NCI-H526 treated with DMSO at 0.1 percent for 48 hours (cell line): ENCODE data around the gene DCUN1D4.

Source experiments
- DNase-seq: peaks from one replicate; lab custom pipeline; 2025; lab: John Stamatoyannopoulos, UW

The DCUN1D4 gene

DNA sequence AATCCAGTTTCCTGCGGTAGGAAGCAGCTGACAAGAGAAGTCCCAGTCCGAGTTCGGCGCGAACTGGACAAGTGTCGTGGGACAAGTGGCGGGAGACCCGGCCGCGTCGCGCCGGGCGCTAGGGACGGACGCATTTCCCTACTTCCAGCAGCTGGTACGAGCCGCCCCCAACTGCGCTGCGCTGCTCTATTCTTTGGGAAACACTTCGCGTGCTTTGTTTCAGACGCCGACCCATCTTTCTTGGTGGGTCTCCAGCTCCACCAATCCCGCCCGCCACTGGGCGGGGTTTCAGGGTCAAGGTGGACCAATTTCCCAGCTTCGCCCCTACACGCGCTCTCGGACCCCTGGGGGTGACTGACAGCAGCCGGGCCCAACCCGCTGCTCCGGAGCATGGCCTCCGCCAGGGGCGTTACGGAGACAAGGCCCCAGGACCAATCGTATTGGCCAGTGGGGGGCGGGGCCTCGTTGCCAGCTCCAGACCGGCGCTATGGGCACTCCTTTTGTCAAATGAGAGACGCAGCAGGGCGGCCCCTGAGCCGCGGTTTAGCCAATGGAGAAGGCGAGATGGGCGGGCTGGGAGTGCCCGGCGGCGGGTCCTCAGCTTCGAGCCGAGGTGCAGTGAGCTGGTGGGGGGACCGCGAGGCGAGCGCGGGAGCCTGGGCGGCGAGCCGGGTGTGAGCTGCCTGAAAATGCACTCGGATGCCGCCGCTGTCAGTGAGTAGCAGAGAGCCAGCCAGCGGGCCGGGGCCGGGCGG, at the start of gene DCUN1D4:
Gene DCUN1D4, plus strand, starts transcription at position 600 of the 755 bp plus-strand sequence. Its CDS starts 90 bp downstream, at position 690.
- DNase-seq, result peak; percentile 96

DNA sequence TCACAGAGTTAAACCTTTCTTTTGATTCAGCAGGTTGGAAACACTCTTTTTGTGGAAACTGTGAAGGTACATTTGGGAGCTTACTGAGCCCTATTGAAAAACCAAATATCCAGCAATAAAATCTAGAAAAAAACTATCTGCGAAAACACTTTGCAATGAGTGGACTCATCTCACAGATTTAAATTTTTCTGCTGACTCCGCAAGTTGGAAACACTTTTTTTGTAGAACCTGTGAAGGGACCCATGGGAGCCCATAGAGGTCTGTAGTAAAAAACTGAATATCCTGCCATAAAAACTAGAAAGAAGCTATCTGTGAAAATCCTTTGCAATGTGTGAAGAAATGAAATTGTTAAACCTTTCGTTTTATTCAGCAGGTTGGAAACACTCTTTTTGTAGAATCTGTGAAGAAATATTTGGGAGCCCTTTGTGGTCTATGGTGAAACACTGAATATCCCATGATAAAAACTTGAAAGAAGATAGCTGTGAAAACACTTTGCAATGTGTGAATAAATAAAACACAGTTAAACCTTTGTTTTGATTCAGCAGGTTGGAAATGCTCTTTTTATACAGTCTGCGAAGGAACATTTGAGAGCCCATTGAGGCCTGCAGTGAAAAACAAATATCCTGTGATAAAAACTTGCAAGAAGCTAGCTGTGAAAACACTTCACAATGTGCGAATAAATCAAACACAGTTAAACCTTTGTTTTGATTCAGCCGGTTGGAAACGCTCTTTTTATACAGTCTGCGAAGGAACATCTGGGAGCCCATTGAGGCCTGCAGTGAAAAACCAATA, 22.3 kb upstream of the DCUN1D4 start:
- DNase-seq, result no peak

- DNase-seq, result no peak
These were observed 17.6 kb upstream of the DCUN1D4 start for GRCh38 chr4:51825341-51825740.

- no peak for DNase-seq
These were observed 12.7 kb upstream of the DCUN1D4 start for GRCh38 chr4:51830156-51830720.

DNA sequence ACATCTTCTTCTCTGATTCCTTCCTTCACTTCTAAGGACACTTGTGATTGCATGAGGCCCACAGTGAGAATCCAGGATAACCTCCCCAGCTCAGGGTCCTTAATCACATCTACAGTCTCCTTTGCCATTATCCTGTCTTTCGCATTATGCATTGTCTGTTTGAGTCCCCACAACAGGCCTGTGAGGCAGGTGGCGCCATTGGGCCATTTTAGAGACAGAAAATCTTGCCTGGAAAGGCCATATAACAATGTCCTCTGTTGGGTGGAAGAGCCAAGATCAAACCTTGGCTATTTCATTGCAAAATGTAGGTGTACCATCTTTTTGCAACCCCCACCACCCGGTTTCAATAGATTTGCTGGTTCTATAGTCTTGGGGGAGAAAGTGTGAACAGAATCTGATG, 11.8 kb upstream of the DCUN1D4 start:
- no peak for DNase-seq

DNA sequence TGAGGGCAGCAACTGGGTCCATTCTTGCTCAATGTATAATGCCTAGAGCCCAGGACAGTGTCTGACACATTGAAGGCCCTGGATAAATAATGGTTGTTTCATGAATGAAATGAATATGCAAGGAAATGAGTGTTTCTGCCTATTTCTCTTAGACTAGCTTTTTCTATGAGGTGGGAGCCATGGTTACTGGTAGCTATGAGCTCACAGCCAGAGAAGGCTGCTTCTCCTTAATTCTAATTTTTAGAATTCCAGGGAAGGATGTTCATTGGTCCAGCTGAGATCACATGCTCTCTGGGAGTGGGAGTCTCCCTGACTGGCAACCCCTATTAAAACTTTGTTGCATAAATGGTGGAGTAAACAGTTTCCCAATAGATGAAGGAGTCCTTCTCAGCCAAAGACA, 9.7 kb upstream of the DCUN1D4 start:
- no peak for DNase-seq

DNA sequence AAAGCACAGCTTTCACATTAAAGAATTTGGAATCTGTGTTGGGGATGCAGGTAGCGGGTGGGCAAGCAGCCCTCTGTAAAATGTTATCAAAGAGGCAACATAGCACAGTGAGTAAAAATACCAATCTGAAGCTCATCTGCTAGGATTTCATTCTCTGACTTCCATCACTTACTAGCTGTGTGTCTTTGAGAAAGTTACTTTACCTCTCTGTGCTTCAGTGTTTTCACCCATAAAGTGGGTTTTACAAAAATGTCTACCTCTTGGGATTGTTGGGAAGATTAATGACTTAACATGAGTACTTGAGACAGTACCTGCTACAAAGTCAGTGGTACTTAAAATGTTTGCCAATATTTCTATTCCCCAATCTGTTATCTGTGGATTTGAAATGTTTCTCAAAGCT, 7.9 kb upstream of the DCUN1D4 start:
- DNase-seq, result no peak

- no peak for DNase-seq
These were observed 7.1 kb upstream of the DCUN1D4 start for GRCh38 chr4:51835855-51836254.

GRCh38 chr4:51836549-51836948, 6.4 kb upstream of the DCUN1D4 start:
- DNase-seq, result no peak

DNA sequence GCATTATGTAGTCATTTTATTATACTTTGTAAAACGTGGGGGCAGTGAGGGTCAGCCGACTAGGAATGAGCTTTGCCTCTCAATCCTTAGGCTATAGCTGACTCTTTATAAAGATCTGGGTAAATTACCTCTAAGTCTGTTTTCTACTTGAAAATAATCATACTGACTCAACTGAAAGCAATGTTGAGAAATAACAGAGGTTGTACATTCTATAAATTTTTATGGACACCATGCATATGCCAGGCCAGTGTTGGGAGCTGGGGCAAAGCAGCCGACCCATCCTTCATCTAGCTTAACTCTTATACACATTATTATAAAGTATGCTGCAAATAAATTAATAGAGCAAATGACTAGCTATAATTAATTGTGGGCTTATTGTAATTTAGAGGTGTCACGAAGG, 2.2 kb upstream of the DCUN1D4 start:
- no peak for DNase-seq

DNA sequence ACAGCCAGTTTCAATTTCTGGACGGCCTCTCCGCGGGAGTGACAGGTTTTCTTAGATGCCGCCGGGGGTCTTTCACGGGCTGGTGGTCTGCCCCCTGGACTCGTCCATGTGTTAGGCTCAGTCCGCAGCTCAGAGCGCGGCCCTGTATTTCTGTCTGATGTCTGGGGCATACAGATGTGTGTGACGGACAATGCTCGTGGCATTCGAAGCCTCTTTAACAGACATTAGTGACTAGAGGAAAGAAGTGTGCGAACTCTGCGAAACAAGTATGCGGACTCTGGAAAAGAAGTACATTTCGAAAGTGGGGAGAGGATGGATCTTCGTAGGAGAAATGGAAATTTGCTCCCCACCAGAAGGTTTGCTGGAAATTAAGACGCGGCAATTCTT, 793 bp upstream of the DCUN1D4 start:
- peak; percentile 65 for DNase-seq

DNA sequence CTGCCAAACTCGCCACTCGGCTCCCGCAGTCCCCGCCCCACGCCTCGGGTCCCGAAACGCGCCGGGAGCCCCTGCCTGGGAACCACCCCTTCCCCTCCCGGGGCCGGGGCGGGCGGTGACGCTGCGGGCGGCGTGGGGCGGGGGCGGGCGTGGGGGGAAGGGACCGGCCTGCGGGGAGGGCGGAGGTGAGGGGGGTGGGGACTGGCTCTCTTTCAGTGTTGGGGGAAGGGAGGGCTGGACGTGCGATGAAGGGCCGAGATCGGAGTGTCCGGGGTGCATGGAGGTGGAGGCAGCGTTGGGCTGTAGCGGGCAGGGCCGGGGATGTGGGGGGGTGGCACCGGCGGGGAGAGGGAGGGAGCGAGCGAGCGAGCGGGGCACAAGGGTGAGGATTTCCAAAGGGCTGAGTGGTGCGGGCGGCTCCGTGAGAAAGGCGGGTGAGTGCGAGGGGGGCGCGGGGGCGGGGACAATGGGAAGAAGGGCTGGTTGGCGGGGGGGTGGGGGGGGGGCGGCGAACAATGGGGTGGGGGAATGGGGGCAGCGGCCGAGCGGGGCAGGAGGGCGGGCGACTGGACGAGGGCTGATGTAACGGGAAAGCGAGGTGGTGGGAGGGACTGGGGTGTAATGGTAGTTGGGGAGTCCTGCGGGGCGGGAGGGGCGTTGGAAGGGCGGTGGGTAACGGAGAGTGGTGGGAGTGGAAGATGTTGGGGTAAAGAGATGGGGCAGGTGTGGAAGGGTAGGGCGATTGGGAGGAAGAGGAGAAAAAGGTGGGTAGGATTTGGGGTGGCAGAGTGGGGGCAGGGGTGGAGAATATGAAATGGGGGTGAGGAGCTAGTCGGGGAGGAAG, 578 bp downstream of the DCUN1D4 start:
- DNase-seq, result peak; percentile 29

- DNase-seq, result peak; percentile 85
These were observed 1.5 kb downstream of the DCUN1D4 start for GRCh38 chr4:51844153-51845054.

- DNase-seq, result no peak
These were observed 2.1 kb downstream of the DCUN1D4 start for GRCh38 chr4:51845055-51845426.

DNA sequence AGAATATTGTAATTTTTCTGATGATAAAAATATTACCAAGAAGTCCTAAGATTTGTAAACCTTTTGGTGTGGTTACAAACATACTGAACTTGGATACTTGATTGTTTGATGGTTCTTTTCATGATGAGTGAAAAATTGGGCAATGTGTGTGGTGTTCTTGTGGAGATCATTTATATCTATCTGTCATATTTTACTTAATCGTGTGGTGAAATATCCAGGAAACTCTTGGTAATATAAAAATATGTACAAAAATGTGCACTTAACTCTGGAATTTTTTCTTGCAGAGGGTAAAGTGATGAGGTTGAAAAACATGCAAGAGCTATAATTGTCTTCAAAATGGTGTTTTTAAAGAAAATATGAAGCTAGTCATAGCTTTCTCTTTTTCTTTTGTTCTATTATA, 2.8 kb downstream of the DCUN1D4 start:
- DNase-seq, result no peak

GRCh38 chr4:51849430-51849829, 6.5 kb downstream of the DCUN1D4 start:
- no peak for DNase-seq

- no peak for DNase-seq
These were observed 7.3 kb downstream of the DCUN1D4 start for GRCh38 chr4:51850294-51850693.

- DNase-seq, result no peak
These were observed 8.4 kb downstream of the DCUN1D4 start for GRCh38 chr4:51851090-51851936.

GRCh38 chr4:51851937-51852290, 9.0 kb downstream of the DCUN1D4 start:
- no peak for DNase-seq

DNA sequence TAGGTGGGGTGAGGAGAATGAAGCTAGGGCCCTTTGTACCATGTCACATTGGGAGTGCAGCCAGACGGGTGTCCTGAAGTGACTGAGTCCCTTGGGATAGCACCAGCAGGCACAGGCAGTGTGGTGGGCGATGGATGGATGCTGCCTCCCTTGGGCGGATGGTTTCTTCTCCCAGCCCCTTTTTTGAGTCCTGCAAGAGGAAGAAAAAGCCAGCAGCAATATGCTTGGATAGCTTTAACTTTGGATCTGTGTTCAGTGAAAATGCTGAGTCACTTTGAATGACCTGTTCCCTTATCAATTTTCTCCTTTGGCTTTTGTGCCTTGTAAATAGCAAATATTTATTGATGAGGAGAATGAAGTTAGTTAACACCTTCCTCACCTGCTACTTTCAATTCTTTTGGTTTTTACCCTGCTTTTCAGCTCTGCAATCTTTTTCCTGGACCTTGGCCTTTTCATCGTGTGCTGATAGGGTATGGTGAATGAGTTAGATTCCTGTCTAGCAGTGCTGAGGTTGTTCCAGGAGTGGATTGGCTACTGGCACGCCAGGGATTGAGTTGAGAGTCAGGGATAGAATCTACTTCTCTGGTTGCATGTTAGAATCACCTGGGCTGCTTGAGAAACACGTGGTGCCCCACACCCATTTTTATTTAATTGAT, 10.2 kb downstream of the DCUN1D4 start:
- no peak for DNase-seq
